ENCODE measurements around the gene SNRNP25. TPM values are rescaled to one million over a fixed set of nuclear protein-coding genes. Genes with fewer than 3 reads are reported as not detected.

Gene SNRNP25
- total and polyA plus RNA-seq, 2 donors (not counting 1 experiment from before 2014, with no cell fraction given), result 25.5 to 32.8 TPM

GRCh38 chr16:50769-51591 lies 2.6 kb upstream of the SNRNP25 start:
- Mint-ChIP-seq H3K9me3 (ENCODE audit: insufficient read depth) (no peaks in the 10 kb centered on the region), H3K27ac (no peak overlapping the region), H3K27me3 (no peaks in the 10 kb centered on the region), H3K4me3 (peak overlapping the region; percentile 64), H3K4me1 (peaks cover 31% of the 10 kb centered on the region)
- ATAC-seq (ENCODE audit: low read depth) (no peak), DNase-seq (no peak)
- H3K27me3 ChIP-seq (replicated peaks in 1 of 4; ENCODE audit: control extremely low read depth in 1 of 4, control insufficient read depth in 3 of 4, insufficient read depth in 4 of 4, low read length in 3 of 4), result no peaks in the 10 kb centered on the region
- H3K4me3 ChIP-seq (ENCODE audit: control extremely low read depth in 1 of 5, extremely low read depth in 1 of 5, insufficient read depth in 1 of 5, low read depth in 2 of 5, low read length in 4 of 5), result no peak overlapping the region
- 90% methylated on average over 9 of the region's 15 CpGs for WGBS (ENCODE audit: insufficient coverage)
- H3K9me3 ChIP-seq (ENCODE audit: control extremely low read depth in 1 of 3, control insufficient read depth in 2 of 3, insufficient read depth in 1 of 3, low read length in 2 of 3), result no peaks in the 10 kb centered on the region
- peaks cover 13 to 33% of the 10 kb centered on the region in 2 donors for H3K4me1 ChIP-seq (ENCODE audit: control insufficient read depth in 2 of 2, insufficient read depth in 2 of 2, low read length in 2 of 2)
- H3K9ac ChIP-seq (ENCODE audit: low read length), result no peak overlapping the region
- ChIA-PET CTCF (interaction anchor here (3.6 kb wide), 1 partner anchor 14 kb away, joined by 24 read pairs; no protein-coding TSS in a partner anchor), POLR2A (no interaction called here)
- H3K79me2 ChIP-seq (ENCODE audit: control insufficient read depth, insufficient read depth, low read length), result peaks cover 59% of the 10 kb centered on the region
- H3K27ac ChIP-seq (ENCODE audit: low read length in 2 of 2), result peak overlapping the region in 1 of 2 donors; percentile 3
- H4K20me1 ChIP-seq (ENCODE audit: control insufficient read depth, insufficient read depth, low read length, poor library complexity, severe bottlenecking), result peaks cover 39% of the 10 kb centered on the region
- H3K36me3 ChIP-seq (replicated peaks in 1 of 2; ENCODE audit: control extremely low read depth in 1 of 2, control insufficient read depth in 1 of 2, extremely low read depth in 1 of 2, insufficient read depth in 2 of 2, low read length in 1 of 2), result peaks cover 2 to 28% of the 10 kb centered on the region in 2 experiments
- intact Hi-C loops (cut with micrococcal nuclease), result no loop called here
- no peak overlapping the region for H2AFZ ChIP-seq (ENCODE audit: insufficient read depth, low read depth, low read length, poor library complexity, severe bottlenecking)
- TF ChIP-seq CTCF (IDR thresholded peaks at IDR 0.05) (no peak), EZH2 (IDR thresholded peaks at IDR 0.05; ENCODE audit: borderline replicate concordance, insufficient read depth, low read depth, low read length, poor library complexity, severe bottlenecking) (no peak)
- peak overlapping the region; percentile 36 for H3K4me2 ChIP-seq (replicated peaks; ENCODE audit: low read depth, low read length, poor library complexity, severe bottlenecking)

GRCh38 chr16:54237-54581 lies 581 bp downstream of the SNRNP25 start:
- Mint-ChIP-seq H3K4me3 (peak overlapping the region; percentile 97), H3K4me1 (peaks cover 31% of the 10 kb centered on the region), H3K27ac (peak overlapping the region; percentile 92), H3K9me3 (ENCODE audit: insufficient read depth) (no peaks in the 10 kb centered on the region), H3K27me3 (no peaks in the 10 kb centered on the region)
- DNase-seq, result no peak
- POLR2A ChIA-PET, result interaction anchor here (0.5 to 2.0 kb wide), 6 partner anchors 15 to 335 kb away, joined by 3 to 23 read pairs (median 3); partner anchors contain the start of gene MPG
- 37% methylated on average over 8 of the region's 12 CpGs for WGBS (ENCODE audit: insufficient coverage)
- no peaks in the 10 kb centered on the region for H3K9me3 ChIP-seq (ENCODE audit: control extremely low read depth in 1 of 3, control insufficient read depth in 2 of 3, insufficient read depth in 1 of 3, low read length in 2 of 3)
- peaks cover 25% of the 10 kb centered on the region for H4K20me1 ChIP-seq (ENCODE audit: control insufficient read depth, insufficient read depth, low read length, poor library complexity, severe bottlenecking)
- no peak for TF ChIP-seq EZH2 (IDR thresholded peaks at IDR 0.05; ENCODE audit: borderline replicate concordance, insufficient read depth, low read depth, low read length, poor library complexity, severe bottlenecking)
- TF ChIP-seq CTCF (IDR thresholded peaks at IDR 0.05), result no peak
- peaks cover 2 to 35% of the 10 kb centered on the region in 2 experiments for H3K36me3 ChIP-seq (replicated peaks in 1 of 2; ENCODE audit: control extremely low read depth in 1 of 2, control insufficient read depth in 1 of 2, extremely low read depth in 1 of 2, insufficient read depth in 2 of 2, low read length in 1 of 2)
- H3K4me3 ChIP-seq (ENCODE audit: control extremely low read depth in 1 of 5, extremely low read depth in 1 of 5, insufficient read depth in 1 of 5, low read depth in 2 of 5, low read length in 4 of 5), result peak overlapping the region; percentile 47 to 87 (median 82)
- peaks cover 13 to 33% of the 10 kb centered on the region in 2 donors for H3K4me1 ChIP-seq (ENCODE audit: control insufficient read depth in 2 of 2, insufficient read depth in 2 of 2, low read length in 2 of 2)
- intact Hi-C loops (cut with micrococcal nuclease), result no loop called here
- H3K4me2 ChIP-seq (replicated peaks; ENCODE audit: low read depth, low read length, poor library complexity, severe bottlenecking), result peak overlapping the region; percentile 92
- H3K27me3 ChIP-seq (replicated peaks in 1 of 4; ENCODE audit: control extremely low read depth in 1 of 4, control insufficient read depth in 3 of 4, insufficient read depth in 4 of 4, low read length in 3 of 4), result no peaks in the 10 kb centered on the region
- peak overlapping the region; percentile 52 to 82 for H3K27ac ChIP-seq (ENCODE audit: low read length in 2 of 2)
- H3K79me2 ChIP-seq (ENCODE audit: control insufficient read depth, insufficient read depth, low read length), result peaks cover 43% of the 10 kb centered on the region
- H3K9ac ChIP-seq (ENCODE audit: low read length), result peak overlapping the region; percentile 95
- no peak for ATAC-seq (ENCODE audit: low read depth)
- CTCF ChIA-PET, result interaction anchor here (1.7 to 3.6 kb wide), 4 partner anchors 11 to 43 kb away, joined by 6 to 30 read pairs (median 16); no protein-coding TSS in a partner anchor
- peak overlapping the region; percentile 94 for H2AFZ ChIP-seq (ENCODE audit: insufficient read depth, low read depth, low read length, poor library complexity, severe bottlenecking)

Measured in B cell (primary cell).